ENCODE results near the gene FRMD4A. TPM values are rescaled to one million over a fixed set of nuclear protein-coding genes. Genes with fewer than 3 reads are reported as not detected.

Gene FRMD4A
- total and polyA plus RNA-seq, 12 donors = 9.1 to 29.6 (median 14.6) TPM

- Histone ChIP-seq H3K27me3 (peaks cover 8% of the 10 kb centered on the region), H3K27ac (no peak overlapping the region), H3K36me3 (replicated peaks in 1 of 2) (no peaks in the 10 kb centered on the region), H3K9me3 (replicated peaks in 1 of 3) (no peaks in the 10 kb centered on the region), H3K4me1 (replicated peaks in 1 of 2) (no peaks in the 10 kb centered on the region), H3K4me3 (no peak overlapping the region)
- intact Hi-C loops (cut with DNase I) = no loop called here
- TF ChIP-seq POLR2A (IDR thresholded peaks at IDR 0.05) (no peak), CTCF (IDR thresholded peaks at IDR 0.05) (no peak)
- 88 to 95% (median 94%) methylated on average over 2 of the region's 2 CpGs for WGBS, 4 donors
- DNase-seq = no peak
Observed at GRCh38 chr10:14334771-14335170, 4.0 kb upstream of the FRMD4A start.

GRCh38 chr10:14333606-14334005, 2.9 kb upstream of the FRMD4A start:
- 68 to 79% (median 70%) methylated on average over 2 of the region's 2 CpGs for WGBS, 4 donors
- intact Hi-C loops (cut with DNase I) = no loop called here
- no peak overlapping the region for H3K4me3 ChIP-seq
- TF ChIP-seq CTCF (IDR thresholded peaks at IDR 0.05) (no peak), POLR2A (IDR thresholded peaks at IDR 0.05) (no peak)
- H3K4me1 ChIP-seq (replicated peaks in 1 of 2) = no peaks in the 10 kb centered on the region
- H3K9me3 ChIP-seq (replicated peaks in 1 of 3) = no peaks in the 10 kb centered on the region
- DNase-seq = no peak
- no peak overlapping the region for H3K27ac ChIP-seq
- no peaks in the 10 kb centered on the region for H3K36me3 ChIP-seq (replicated peaks in 1 of 2)
- H3K27me3 ChIP-seq = peaks cover 8% of the 10 kb centered on the region

GRCh38 chr10:14332903-14333302, 2.2 kb upstream of the FRMD4A start:
- no peaks in the 10 kb centered on the region for H3K36me3 ChIP-seq (replicated peaks in 1 of 2)
- intact Hi-C loops (cut with DNase I) = no loop called here
- no peak for DNase-seq
- H3K27ac ChIP-seq = no peak overlapping the region
- no peaks in the 10 kb centered on the region for H3K9me3 ChIP-seq (replicated peaks in 1 of 3)
- WGBS, 4 donors = 74 to 84% (median 80%) methylated on average over 3 of the region's 3 CpGs
- TF ChIP-seq POLR2A (IDR thresholded peaks at IDR 0.05) (no peak), CTCF (IDR thresholded peaks at IDR 0.05) (no peak)
- H3K4me3 ChIP-seq = no peak overlapping the region
- no peaks in the 10 kb centered on the region for H3K4me1 ChIP-seq (replicated peaks in 1 of 2)
- H3K27me3 ChIP-seq = peaks cover 8% of the 10 kb centered on the region

GRCh38 chr10:14329746-14330173, 964 bp downstream of the FRMD4A start:
- WGBS, 4 donors = 59 to 80% (median 60%) methylated on average over 3 to 13 of the region's 13 CpGs
- peaks cover 13% of the 10 kb centered on the region for H3K27me3 ChIP-seq
- H3K4me3 ChIP-seq = no peak overlapping the region
- no peak for TF ChIP-seq CTCF (IDR thresholded peaks at IDR 0.05)
- no peak for TF ChIP-seq POLR2A (IDR thresholded peaks at IDR 0.05)
- H3K9me3 ChIP-seq (replicated peaks in 1 of 3) = no peaks in the 10 kb centered on the region
- no peak for DNase-seq
- H3K4me1 ChIP-seq (replicated peaks in 1 of 2) = no peaks in the 10 kb centered on the region
- H3K27ac ChIP-seq = no peak overlapping the region
- no peaks in the 10 kb centered on the region for H3K36me3 ChIP-seq (replicated peaks in 1 of 2)
- intact Hi-C loops (cut with DNase I) = no loop called here
